NCI-H1048 (cell line): Measurements from ENCODE around the gene DENND6B.
"Not testable (repeated sequence)": the region's sequence is repeated elsewhere in the genome, so short reads cannot be mapped to it uniquely, and the experiment has no call there.

ENCODE experiments used
- DNase-seq: peaks from one replicate; lab custom pipeline; 2025; lab: John Stamatoyannopoulos, UW

The DENND6B gene

DNA sequence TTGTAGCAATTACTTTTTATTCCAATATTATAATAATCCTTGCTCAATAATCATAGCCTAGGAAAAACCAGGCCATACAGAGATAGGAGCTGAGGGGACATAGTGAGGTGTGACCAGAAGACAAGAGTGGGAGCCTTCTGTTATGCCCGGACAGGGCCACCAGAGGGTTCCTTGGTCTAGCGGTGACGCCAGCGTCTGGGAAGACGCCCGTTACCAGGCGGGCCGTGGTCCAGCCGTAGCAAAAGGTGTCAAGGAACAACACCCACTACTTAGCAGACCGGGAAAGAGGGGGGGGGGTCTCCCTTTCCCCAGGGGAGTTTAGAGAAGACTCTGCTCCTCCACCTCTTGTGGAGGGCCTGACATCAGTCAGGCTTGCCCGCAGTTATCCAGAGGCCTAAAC, 53.5 kb downstream of the DENND6B start:
- DNase-seq = not testable (repeated sequence)

DNA sequence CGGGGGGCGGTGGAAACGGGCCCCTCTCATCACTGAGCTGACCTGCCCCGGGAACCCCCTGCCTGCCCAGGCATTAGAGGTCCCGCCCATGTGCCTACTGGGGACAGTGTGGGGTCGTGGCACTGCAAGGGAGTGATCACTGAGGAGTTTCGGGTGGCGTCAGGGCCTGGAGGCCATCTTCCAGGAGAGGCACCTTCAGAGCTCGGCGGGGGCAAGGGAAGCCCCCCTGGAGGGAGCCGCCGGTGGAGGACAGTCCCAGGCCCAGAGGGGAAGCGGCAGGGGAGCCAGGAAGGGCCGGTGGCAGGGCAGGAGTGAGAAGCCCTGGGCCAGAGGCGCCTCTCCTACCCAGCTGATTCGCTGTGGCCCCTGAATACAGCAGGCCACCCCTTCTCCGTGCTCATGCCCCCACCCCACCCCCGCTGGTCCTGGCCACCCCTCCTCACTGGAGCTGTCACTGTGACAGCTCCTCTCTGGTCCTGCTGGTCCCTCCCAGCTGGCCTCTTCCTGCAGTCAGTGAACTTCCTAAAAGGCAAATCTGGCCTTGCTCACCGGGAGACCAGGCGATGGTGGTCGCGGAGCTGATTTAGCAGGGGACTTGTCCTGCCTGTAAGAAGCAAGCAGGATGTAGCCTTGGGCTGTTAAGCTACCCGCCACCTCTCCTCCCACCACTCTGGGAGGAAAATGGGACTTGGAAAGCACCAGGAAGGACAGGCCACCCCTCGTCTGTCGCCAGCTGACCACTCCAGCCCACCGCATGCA, 54.6 kb downstream of the DENND6B start:
- DNase-seq = no peak

DNA sequence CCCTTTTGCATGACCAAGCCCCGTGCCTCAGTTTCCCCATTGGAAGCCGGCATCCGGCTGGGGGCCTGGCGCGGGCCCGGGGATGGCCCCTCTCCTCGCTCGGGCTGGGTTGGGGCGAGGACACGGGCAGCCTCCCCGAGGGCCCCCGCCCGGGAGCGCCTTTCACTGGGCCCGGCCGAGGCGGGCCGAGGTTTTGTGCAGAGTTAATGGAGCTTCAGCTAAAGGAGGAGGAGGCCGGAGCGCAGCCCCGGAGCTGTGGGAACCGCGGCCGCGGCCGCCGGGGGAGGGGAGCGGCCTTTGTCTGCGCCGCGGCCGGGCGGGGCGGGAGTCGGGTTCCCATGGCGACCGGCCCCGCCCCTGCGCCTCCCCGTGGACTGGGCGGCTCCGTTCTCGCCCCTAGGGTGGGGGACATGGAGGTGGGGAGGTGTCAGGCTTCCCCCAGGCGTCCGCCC, 55.3 kb downstream of the DENND6B start:
- peak; percentile 64 for DNase-seq

DNA sequence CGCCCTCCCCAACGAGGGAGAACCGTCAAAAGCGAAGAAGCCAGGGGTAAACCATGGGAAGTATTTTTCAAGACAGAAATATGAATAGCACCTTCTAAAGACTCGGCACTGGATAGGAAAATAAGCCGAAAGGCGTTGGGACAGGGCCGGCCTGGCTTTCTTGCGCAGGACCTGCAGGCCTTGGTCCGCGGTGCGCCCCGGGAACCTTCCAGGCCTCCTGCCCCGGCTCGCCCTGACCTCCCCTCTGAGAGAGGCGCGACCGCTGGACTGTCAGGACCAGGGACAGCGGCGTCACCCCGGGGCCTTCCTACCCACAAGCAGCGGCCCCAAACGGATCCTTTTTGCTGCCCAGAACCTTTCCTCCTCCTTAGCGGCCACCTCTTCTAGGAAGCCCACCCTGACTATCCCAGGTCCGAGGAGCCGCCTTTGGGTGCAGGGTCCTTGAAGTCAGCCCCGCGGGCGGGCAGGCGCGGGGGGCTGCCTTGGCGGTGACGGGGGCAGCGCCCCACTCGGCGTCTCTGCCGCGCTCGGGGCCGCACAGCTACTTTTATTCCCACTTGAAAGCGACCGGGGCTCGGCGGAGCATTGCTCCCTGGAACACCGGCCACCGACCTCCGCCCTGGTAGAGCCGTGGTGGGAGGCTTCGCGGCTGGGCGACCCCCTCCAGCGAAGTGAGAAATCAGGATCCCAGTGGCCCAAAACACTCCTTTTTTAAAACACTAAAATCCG, 56.0 kb downstream of the DENND6B start:
- DNase-seq = no peak

DNA sequence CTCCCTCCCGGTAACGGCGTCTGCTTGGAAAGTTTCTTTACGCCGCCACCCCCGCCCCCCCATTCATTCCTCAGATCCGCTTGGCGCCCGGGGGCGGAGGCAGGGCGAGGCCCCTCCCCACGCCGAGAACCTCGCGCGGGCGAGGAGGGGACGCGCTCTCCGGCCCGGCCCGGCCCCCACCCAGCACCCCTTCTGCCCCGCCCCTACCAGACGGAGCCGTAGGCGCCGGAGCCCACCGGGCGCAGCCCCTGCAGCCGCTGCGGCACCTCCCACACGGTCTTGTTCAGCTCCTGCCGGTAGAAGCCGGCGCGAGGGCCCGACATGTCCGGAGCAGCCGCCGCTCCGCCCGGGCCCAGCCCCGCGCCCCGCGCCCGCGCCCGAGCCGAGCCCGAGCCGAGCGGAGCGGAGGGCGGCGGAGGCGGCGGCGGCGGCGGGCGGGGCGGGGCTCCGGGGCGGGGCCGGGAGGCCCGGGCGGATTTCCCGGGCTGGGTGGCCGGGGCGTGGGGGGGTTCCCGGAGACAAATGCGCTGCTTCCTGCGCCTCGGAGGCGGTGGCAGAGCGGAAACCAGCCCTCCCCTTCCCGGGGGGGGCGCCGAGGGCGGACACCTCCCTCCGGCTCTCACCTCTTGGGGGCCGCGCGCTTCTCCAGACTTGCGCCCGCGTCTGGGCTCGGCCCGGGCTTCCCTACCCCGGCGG, 56.7 kb downstream of the DENND6B start, which contains the start of gene MAPK11:
Gene MAPK11, minus strand, starts transcription at position 411 of the 696 bp plus-strand sequence. Its CDS starts 88 bp downstream, at position 323.
- DNase-seq = no peak

DNA sequence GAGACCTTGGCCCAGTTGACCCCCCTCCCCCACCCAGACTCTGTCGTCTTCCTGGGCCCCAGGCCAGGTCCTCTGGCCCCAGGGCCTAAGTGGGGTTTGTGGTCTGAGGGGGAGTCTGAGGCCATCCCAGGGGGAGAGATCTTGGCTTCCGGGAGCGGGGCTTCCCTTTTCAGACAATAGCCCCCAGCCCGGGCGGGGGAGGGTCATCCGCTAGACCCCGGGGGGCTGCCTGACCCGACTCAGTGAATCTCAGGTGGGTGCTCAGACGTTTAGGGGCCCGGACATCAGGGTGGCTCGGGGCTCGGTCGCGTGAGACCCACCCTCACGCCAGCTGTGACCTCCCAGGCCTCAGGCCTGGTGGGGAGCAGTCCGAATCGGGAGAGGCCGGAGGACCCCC, 57.2 kb downstream of the DENND6B start:
- no peak for DNase-seq

DNA sequence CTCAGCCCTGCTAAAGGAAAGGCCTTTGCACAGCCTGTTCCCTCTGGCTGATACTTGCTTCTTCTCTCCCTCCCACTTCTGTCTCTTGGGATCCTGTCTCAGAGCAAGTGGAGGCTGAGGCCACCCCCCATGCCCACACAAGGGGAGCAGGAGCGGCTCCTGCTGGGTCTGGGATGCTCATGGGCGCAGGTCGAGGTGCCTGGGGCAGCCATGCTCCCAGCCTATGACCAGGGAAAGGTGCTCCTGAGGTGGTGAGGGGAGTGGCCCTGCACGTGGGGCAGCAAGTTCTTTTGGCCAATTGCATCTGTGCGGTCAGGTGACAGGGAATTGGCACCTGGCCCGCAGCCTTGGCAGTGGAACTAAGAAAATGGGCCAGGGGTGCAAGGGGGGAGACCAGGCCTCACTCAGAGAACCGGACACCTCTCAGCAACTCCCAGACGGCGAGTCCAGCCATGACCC, 58.1 kb downstream of the DENND6B start:
- no peak for DNase-seq

DNA sequence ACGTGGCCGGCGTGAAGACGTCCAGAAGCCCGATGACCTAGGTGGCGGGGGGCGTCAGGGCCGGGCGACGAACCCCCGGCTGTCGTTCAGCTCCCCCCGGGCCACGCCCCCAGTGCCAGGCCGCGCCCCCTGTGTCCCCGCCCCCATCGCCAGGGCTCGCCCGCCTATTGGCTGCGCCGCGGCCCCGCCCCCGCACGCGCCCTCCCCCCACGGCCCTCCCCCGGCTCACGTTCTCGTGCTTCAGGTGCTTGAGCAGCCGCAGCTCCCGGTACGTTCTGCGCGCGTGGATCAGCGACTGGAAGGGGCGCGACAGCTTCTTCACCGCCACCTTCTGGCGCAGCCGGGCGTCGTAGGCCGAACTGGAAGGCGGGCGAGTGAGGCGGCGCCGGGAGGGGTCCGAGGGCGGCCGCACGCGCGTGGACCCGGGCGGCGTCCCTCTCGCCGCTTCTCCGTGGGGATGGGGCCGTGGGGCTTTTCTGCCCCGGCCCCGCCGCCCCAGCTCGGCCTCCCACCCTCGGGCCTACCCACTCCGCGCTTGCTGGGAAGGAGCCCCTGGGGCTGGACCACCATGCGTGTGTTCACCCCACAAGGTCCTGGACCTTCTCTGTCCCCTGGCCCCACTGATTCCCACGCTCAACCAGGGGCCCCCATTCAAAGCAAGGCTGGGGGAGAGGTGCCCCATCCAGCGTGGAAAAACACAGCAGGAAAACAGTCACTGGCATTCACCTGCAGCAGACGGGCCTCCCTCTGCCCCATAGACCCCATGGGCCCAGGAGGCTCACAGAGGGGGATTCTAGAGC, 59.0 kb downstream of the DENND6B start:
- no peak for DNase-seq

DNA sequence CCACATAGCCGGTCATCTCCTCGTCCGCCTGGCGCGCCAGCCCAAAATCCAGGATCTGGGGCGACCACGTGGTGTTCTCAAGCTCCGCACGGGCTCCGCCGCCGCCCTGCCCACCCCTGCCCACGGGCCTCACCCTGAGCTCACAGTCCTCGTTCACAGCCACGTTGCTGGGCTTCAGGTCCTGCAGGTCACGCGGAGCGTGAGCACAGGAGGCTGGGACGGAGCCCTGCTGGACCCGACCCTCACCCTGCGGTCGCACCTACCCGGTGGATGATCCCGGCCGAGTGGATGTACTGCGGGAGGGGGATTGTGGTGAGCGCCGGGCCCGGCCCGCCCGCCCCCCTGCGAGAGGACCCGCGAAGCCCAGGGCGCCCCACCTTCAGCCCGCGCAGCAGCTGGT, 59.8 kb downstream of the DENND6B start:
- DNase-seq = no peak

DNA sequence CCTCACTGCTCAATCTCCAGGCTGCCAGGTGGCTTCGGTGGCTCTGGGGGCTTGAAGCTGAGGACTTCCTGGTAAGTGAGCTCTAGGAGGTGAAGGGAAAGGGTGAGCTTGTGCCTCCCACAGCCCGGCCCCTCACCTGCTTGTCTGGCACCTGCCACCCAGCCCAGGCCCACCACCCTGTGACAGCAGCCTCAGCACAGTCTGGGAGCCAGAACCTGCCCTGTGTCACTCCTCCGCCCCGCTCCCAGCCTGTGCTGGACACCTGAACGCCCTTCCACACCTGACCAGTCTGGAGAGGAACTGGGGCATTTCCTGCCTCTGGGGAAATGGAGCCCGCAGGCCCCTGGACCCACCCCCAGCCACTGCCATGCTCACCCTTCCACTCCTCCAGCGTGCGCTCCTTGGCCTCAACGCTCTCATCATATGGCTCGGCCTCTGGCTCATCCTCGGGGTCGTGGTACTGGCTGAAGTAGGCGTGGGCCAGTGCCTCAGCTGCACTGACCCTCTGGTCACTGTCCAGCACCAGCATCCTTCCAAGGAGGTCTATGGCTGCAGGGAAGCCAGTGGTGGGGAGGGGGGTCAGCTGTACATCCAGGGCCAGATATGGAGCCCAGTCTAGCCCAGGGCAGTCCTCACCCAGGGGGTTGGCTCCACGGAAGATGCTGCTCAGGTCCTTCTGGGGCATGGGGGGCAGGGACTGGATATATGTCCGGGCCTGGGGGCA, 61.7 kb downstream of the DENND6B start:
- DNase-seq = no peak

DNA sequence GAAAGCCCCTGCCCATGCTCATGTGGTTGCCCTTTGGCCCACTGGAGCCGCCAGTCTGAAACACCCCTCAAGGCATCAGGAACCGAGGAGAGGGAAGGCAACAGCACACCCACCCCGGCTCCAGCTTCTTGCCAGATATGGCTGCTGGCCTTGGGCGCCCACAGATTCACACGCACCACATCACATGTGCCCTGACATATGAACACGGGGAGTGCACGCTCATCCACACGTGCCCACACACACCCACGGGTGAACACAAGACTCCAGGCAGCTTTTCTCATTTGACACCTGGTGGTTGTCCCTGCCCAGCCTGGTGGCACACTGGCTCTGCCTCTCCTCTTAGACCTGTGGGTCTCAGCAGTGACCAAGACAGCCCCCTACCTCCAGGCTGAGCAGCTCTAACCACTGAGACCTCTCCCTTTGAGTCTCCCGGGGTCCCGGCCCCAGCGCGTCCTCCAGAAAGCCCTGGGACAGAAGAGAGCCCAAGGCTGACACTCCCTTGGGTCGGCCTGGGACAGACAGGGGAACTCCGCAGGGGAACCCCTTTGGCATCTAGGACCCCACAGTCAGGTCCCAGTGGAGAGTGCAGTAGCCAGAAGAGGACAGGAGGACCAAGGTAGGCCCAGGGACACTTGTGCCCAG, 62.6 kb downstream of the DENND6B start:
- no peak for DNase-seq

DNA sequence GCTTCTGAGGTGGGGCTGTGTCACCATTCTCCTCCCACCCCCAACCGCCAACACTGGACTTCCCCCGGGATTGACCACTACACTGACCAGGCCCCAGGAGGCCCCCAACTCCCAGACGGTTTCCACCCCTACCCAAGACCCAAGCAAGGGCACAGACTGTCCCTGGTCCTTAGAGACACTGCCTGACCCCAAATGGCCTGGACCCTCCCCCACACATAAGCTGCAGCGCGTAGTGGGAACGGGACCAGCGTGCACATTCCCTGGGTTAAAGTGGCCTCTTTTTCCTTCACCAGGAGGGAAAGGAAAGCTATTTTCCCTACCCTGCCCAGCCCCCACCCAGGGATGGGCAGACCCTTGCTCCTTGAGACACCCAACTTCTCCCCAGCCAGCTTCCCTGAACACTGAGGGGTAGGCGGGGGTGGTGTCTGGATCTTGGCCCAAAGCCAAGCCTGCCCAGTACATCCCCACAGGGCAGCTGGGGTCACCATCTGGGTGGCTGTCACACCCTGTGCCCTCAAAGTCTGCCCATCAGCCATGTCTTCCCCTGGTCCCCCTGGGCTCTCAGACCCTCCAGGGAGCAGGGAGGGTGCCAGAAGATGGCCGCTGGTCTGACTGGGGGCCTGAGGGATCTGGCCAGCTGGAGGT, 63.7 kb downstream of the DENND6B start:
- DNase-seq = no peak

DNA sequence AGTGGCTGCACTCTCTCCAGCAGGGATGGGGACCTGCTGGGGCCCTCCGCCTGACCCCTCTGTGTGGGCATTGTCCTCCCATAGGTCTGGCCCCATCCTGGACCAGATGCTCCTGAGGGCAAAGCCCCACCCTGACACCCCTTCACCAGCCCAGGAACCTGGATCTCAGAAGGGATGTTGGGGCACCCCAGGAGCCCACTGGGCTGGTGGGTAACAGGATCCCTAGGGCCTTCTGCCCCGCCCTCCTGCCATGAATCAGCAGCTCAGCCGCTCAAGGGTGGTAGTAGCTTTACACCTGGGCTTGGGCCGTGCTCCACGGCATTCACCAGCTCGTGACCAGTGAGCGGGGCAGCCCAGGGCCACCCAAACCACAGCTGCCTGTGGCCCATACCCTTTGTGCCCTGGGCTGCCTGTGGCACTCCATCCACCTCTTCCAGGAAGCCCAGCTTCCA, 64.3 kb downstream of the DENND6B start:
- no peak for DNase-seq

DNA sequence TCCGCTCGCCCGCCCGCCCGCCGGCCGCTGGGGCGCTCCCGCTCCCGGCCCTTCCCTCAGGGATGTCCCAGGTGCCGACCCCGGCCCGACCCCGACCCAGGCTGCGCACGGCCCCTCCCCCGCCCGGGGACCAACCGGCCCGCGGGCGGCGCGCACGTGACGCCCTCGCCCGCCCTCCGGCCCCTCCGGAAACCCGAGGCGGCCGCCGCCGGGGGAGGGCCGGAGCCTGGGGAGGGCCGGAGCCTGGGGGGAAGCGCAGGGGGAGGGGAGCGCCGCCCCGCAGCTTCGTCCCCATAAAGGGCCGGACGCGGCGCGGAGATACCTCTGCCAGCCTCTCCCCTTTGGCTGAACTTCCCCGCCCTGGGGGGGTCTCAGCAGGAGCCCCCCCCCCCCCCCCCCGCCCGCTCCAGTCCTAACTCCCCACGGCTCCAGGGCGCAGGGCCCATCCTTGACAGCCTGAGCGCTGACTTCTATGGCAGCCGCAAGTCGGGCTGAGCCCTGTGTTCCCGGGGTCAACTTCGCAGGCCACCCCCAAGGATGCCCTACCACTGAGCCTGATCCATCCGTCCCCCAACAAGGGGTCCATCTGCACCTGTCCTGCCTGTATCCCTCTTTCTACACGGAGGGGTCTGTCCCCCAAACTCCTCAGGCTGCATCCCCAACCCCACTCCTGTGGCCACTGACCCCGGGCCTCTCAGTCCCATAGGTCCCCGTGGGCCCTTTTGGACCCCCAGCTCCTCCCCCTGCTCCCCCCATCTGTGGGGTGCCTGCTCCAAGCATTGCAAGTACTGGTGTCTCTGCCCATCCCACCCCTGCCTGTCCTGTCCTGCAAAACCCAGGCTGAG, 65.0 kb downstream of the DENND6B start, which contains the start of gene MAPK12:
Gene MAPK12, minus strand, starts transcription at position 69 of the 845 bp plus-strand sequence. CDS start 174 bp downstream, outside the sequence.
- DNase-seq = no peak

DNA sequence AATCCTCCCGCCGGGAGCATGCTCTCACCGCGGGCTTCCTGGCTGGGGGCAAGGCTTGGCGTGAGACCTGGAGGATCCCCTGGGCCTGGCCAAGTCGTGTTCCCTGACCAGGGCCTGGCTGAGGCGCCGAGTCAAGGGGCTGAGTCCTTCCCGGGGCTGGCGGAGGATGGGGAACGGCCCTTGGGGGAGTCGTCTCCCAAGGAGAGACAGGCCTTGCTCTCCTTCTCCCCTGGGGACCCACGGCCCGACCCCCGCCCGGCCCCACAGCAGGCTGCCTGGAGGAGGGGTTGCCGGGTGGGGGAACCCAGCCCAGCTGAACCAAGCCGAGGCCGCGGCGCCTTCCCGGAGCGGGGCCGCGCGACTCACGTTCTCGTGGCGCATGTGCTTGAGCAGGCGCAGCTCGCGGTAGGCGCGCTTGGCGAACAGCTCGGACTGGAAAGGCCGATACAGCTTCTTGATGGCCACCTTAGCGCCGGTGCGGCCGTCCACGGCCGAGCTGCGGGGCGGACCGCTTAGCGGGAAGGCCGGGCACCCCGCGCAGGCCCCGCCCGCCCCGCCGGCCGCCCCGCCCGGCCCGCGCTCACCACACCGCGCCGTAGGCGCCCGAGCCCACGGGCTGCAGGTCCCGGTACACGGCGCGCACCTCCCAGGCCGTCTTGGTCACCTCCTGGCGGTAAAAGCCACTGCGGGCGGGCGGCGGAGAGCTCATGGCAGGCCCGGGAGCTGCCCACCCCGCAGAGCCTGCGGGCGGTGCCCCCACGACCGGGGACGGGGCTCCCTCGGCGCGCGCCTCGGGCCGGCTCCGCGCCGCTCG, 65.8 kb downstream of the DENND6B start:
- DNase-seq = no peak

DNA sequence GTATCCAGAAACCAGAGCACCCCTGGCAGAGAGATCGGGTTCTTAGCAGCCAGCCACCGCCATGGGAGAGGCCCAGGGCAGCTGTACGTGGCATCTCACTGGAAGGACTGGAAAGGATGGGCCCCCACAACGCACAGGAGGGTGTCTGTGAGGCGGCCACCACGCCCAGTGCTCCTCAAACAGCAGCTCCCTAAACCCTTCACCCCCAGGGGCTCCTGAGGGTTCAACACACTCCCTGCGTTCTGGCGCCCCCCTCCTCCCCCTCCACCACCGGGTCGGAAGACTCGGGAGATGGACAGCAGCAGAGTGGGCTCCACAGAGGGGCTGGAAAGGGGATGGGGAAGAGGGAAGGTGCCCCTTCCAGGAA, 66.4 kb downstream of the DENND6B start:
- no peak for DNase-seq

DNA sequence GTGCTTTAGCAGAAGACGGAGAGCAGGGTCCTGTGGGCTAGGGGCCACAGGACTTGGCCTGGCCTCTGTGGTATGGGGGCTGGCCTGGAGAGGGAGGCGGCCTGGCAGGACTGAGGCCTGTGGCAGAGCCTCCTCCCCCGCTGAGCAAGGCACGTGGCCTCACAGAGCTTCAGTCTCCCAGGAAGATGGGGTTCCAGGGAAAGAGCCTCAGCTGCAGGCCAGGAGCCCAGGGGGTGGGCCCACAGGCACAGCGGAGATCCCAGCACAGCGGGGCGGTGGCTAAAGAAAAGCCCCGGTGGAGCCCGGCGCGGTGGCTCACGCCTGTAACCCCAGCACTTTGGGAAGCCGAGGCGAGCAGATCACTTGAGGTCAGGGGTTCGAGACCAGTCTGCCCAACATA, 67.5 kb downstream of the DENND6B start:
- DNase-seq = no peak
